Neural cell (in vitro differentiated cells): ENCODE data around the gene DMRT1. TPM values are rescaled to one million over a fixed set of nuclear protein-coding genes. Genes with fewer than 3 reads are reported as not detected.

Source experiments
- H2AFZ ChIP-seq: fragments of 200-600, 300-800 bp; sonication (generic), shearing (Covaris generic); 2 replicates; pipeline ENCODE4 v1.6.0; 2014; ENCODE audit warnings: low read depth, mild to moderate bottlenecking, antibody characterized with exemption, low read length, moderate library complexity
- H3F3A ChIP-seq: fragments of 200-600 bp; shearing (Covaris generic); 2 replicates; pipeline ENCODE4 v1.6.1; 2016; ENCODE audit warnings: mild to moderate bottlenecking, moderate library complexity, mixed read lengths, antibody characterized with exemption, low read length; ENCODE audit not compliant: insufficient read depth, poor library complexity, severe bottlenecking
- H3K27ac ChIP-seq: fragments of 200-600, 300-800 bp; sonication (generic), shearing (Covaris generic); 2 replicates; pipeline ENCODE4 v1.5.1; 2014; ENCODE audit warnings: mild to moderate bottlenecking, low read length, moderate library complexity
- H3K27me3 ChIP-seq: fragments of 300-800, 200-600 bp; sonication (generic), shearing (Covaris generic); 2 replicates; pipeline ENCODE4 v1.6.0; 2014; ENCODE audit warnings: mild to moderate bottlenecking, low read depth, low read length, moderate library complexity; ENCODE audit not compliant: insufficient read depth
- H3K36me3 ChIP-seq: fragments of 300-800, 200-600 bp; sonication (generic), shearing (Covaris generic); 2 replicates; pipeline ENCODE4 v1.5.1; 2014; ENCODE audit warnings: mild to moderate bottlenecking, antibody characterized with exemption, low read length, moderate library complexity; ENCODE audit not compliant: insufficient read depth
- H3K4me2 ChIP-seq: fragments of 300-800, 200-600 bp; sonication (generic), shearing (Covaris generic); 2 replicates; pipeline ENCODE4 v1.6.0; 2014; ENCODE audit warnings: mild to moderate bottlenecking, low read length
- H3K4me3 ChIP-seq: fragments of 300-800, 200-600 bp; sonication (generic), shearing (Covaris generic); 2 replicates; pipeline ENCODE4 v1.5.1; 2014; ENCODE audit warnings: mild to moderate bottlenecking, low read length, moderate library complexity
- H3K79me2 ChIP-seq: fragments of 200-600 bp; shearing (Covaris generic); replicated peaks from 2 replicates; pipeline ENCODE4 v1.6.0; 2014; ENCODE audit warnings: mild to moderate bottlenecking, low read length, moderate library complexity; ENCODE audit not compliant: insufficient read depth
- H3K9ac ChIP-seq: fragments of 300-800, 200-600 bp; sonication (generic), shearing (Covaris generic); 2 replicates; pipeline ENCODE4 v1.6.1; 2016; ENCODE audit warnings: mild to moderate bottlenecking, low read length, mixed read lengths
- H3K9me2 ChIP-seq: fragments of 200-600 bp; shearing (Covaris generic); 2 replicates; pipeline ENCODE4 v1.6.1; 2016; ENCODE audit warnings: mild to moderate bottlenecking, low read length, mixed read lengths; ENCODE audit not compliant: insufficient read depth
- H3K9me3 ChIP-seq: fragments of 200-600, 300-800 bp; sonication (generic), shearing (Covaris generic); 2 replicates; pipeline ENCODE4 v1.6.1; 2016; ENCODE audit warnings: mild to moderate bottlenecking, mixed run types, low read length, moderate library complexity, mixed read lengths
- H4K20me1 ChIP-seq: fragments of 200-600 bp; shearing (Covaris generic); 2 replicates; pipeline ENCODE4 v1.6.1; 2016; ENCODE audit warnings: mild to moderate bottlenecking, mixed run types; ENCODE audit not compliant: insufficient read depth
- EP300 ChIP-seq: fragments of 450-650 bp; conservative IDR thresholded peaks from 2 replicates; pipeline ENCODE4 v1.6.1; 2014; ENCODE audit warnings: antibody characterized with exemption, mild to moderate bottlenecking, moderate library complexity; ENCODE audit not compliant: poor library complexity, severe bottlenecking
- EZH2 ChIP-seq: fragments of 200-600, 300-800 bp; shearing (Covaris generic), sonication (generic); IDR thresholded peaks from 2 replicates; pipeline ENCODE4 v1.6.1; 2014; ENCODE audit warnings: antibody characterized with exemption, low read length, borderline replicate concordance, mild to moderate bottlenecking; ENCODE audit not compliant: insufficient read depth, poor library complexity, severe bottlenecking
- MXI1 ChIP-seq: fragments of 450-650 bp; conservative IDR thresholded peaks from 2 replicates; pipeline ENCODE4 v1.6.1; 2014; ENCODE audit warnings: antibody characterized with exemption, mild to moderate bottlenecking; ENCODE audit not compliant: poor library complexity, severe bottlenecking
- POLR2AphosphoS5 ChIP-seq: IDR thresholded peaks from 2 replicates; pipeline ENCODE4 v1.6.1; 2012
- RAD21 ChIP-seq: fragments of 450-650 bp; conservative IDR thresholded peaks from 2 replicates; pipeline ENCODE4 v1.6.1; 2014; ENCODE audit warnings: antibody characterized with exemption, mild to moderate bottlenecking, moderate library complexity
- REST ChIP-seq: IDR thresholded peaks from 2 replicates; pipeline ENCODE4 v1.6.1; 2012; ENCODE audit warnings: borderline replicate concordance
- SMC3 ChIP-seq: fragments of 450-650 bp; conservative IDR thresholded peaks from 2 replicates; pipeline ENCODE4 v1.6.1; 2014; ENCODE audit warnings: antibody characterized with exemption, mild to moderate bottlenecking, moderate library complexity; ENCODE audit not compliant: poor library complexity
- TAF1 ChIP-seq: IDR thresholded peaks from 2 replicates; pipeline ENCODE4 v1.6.1; 2012; ENCODE audit warnings: low read depth
- polyA plus RNA-seq: library from polyadenylated mRNA; depleted of rRNA; stranded (reverse); fragments of >200 nt; gene quantifications from 2 replicates; pipeline ENCODE4 v1.2.3, GENCODE V29; 2014
- TF ChIP-seq, protein P1 (sequence below): fragments of 450-650 bp; IDR thresholded peaks from 2 replicates; pipeline ENCODE4 v1.5.1; 2014; ENCODE audit warnings: antibody characterized with exemption, mild to moderate bottlenecking, moderate library complexity; ENCODE audit not compliant: poor library complexity, severe bottlenecking

The DMRT1 gene
- polyA plus RNA-seq, 1 donor from 2014 or later = 0.26 TPM

- Histone ChIP-seq H3K27ac (no peak overlapping the region), H3F3A (no peaks in the 10 kb centered on the region), H3K4me2 (no peak overlapping the region), H3K79me2 (no peaks in the 10 kb centered on the region), H3K36me3 (no peaks in the 10 kb centered on the region), H2AFZ (no peak overlapping the region), H3K27me3 (no peaks in the 10 kb centered on the region), H3K9ac (no peak overlapping the region), H3K9me2 (no peaks in the 10 kb centered on the region), H3K4me3 (no peak overlapping the region), H4K20me1 (no peaks in the 10 kb centered on the region), H3K9me3 (no peaks in the 10 kb centered on the region)
- TF ChIP-seq TAF1 = no peak
- TF ChIP-seq EZH2 = no peak
- no peak for TF ChIP-seq REST
- TF ChIP-seq RAD21 = no peak
- TF ChIP-seq POLR2AphosphoS5 = no peak
- TF ChIP-seq EP300 = no peak
- TF ChIP-seq, protein P1, sequence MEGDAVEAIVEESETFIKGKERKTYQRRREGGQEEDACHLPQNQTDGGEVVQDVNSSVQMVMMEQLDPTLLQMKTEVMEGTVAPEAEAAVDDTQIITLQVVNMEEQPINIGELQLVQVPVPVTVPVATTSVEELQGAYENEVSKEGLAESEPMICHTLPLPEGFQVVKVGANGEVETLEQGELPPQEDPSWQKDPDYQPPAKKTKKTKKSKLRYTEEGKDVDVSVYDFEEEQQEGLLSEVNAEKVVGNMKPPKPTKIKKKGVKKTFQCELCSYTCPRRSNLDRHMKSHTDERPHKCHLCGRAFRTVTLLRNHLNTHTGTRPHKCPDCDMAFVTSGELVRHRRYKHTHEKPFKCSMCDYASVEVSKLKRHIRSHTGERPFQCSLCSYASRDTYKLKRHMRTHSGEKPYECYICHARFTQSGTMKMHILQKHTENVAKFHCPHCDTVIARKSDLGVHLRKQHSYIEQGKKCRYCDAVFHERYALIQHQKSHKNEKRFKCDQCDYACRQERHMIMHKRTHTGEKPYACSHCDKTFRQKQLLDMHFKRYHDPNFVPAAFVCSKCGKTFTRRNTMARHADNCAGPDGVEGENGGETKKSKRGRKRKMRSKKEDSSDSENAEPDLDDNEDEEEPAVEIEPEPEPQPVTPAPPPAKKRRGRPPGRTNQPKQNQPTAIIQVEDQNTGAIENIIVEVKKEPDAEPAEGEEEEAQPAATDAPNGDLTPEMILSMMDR = no peak
- no peak for TF ChIP-seq MXI1
- TF ChIP-seq SMC3 = no peak
These were observed 101.5 kb downstream of the DMRT1 start for GRCh38 chr9:942805-943580.

- Histone ChIP-seq H3F3A (no peaks in the 10 kb centered on the region), H2AFZ (no peak overlapping the region), H3K9me3 (no peaks in the 10 kb centered on the region), H3K36me3 (no peaks in the 10 kb centered on the region), H3K4me3 (no peak overlapping the region), H3K9me2 (no peaks in the 10 kb centered on the region), H3K4me2 (no peak overlapping the region), H3K27me3 (no peaks in the 10 kb centered on the region), H4K20me1 (no peaks in the 10 kb centered on the region), H3K27ac (no peak overlapping the region), H3K9ac (no peak overlapping the region), H3K79me2 (no peaks in the 10 kb centered on the region)
- TF ChIP-seq, protein P1 = no peak
- TF ChIP-seq TAF1 (no peak), EZH2 (no peak), REST (no peak), MXI1 (no peak), POLR2AphosphoS5 (no peak), EP300 (no peak), RAD21 (no peak), SMC3 (no peak)
These were observed 106.5 kb downstream of the DMRT1 start for GRCh38 chr9:947985-948384.
